SK-N-SH (cell line): ENCODE results near the gene PCDHB8. TPM values are rescaled to one million over a fixed set of nuclear protein-coding genes. Genes with fewer than 3 reads are reported as not detected.
"Not testable (repeated sequence)": the region's sequence is repeated elsewhere in the genome, so short reads cannot be mapped to it uniquely, and the experiment has no call there.

Experiments
- CTCF ChIA-PET: fragments of 300-600, 350-600 bp; formaldehyde crosslinking; extraction: SDS; loops from one replicate; lab custom pipeline; 2021; lab: Yijun Ruan, JAX
- POLR2A ChIA-PET: fragments of 350-600 bp; sonication (Branson Sonifier 250); formaldehyde crosslinking; extraction: SDS; loops from one replicate; lab custom pipeline; 2020; ENCODE audit warnings: antibody characterized with exemption, inconsistent platforms; lab: Yijun Ruan, JAX
- DNase-seq: peaks from one replicate; pipeline ENCODE4 v3.0.0; 2012
- H2AFZ ChIP-seq: fragments of 200-600 bp; sonication (generic); 2 replicates; pipeline ENCODE4 v1.8.1; 2016; ENCODE audit warnings: antibody characterized with exemption, mild to moderate bottlenecking, low read depth
- H3F3A ChIP-seq: fragments of 200-600 bp; sonication (generic); replicated peaks from 2 replicates; pipeline ENCODE3; 2016; ENCODE audit warnings: antibody characterized with exemption, mild to moderate bottlenecking; ENCODE audit not compliant: insufficient read depth
- H3K27ac ChIP-seq, 2 experiments: fragments of 200-500 bp in 1 of 2; fragments of 200-600 bp in 1 of 2; sonication (Bioruptor generic) in 1 of 2; sonication (generic), shearing (Covaris generic) in 1 of 2; 2 replicates each; pipeline versions ENCODE4 v1.5.1 to v1.6.1; 2014 to 2016; ENCODE audit warnings: low read depth in 2 of 2, inconsistent platforms in 1 of 2, low read length in 1 of 2, mild to moderate bottlenecking in 1 of 2, mixed read lengths in 1 of 2
- H3K27me3 ChIP-seq: fragments of 200-600 bp; sonication (generic), shearing (Covaris generic); 2 replicates; pipeline ENCODE4 v1.6.1; 2016; ENCODE audit warnings: mixed run types; ENCODE audit not compliant: insufficient read depth
- H3K36me3 ChIP-seq, 2 experiments: fragments of 200-500 bp in 1 of 2; fragments of 200-600 bp in 1 of 2; sonication (Bioruptor generic) in 1 of 2; sonication (generic) in 1 of 2; replicated peaks in 1 of 2; 2 replicates each; pipeline versions ENCODE3 to v1.5.1; 2014 to 2016; ENCODE audit warnings: low read length in 1 of 2, mild to moderate bottlenecking in 1 of 2; ENCODE audit not compliant: insufficient read depth in 2 of 2, control insufficient read depth in 1 of 2
- H3K4me1 ChIP-seq, 2 experiments: fragments of 200-500 bp in 1 of 2; fragments of 200-600 bp in 1 of 2; sonication (Bioruptor generic) in 1 of 2; sonication (generic), shearing (Covaris generic) in 1 of 2; 2 replicates each; pipeline versions ENCODE4 v1.5.1 to v1.6.1; 2014 to 2016; ENCODE audit warnings: low read depth in 1 of 2, low read length in 1 of 2, mixed run types in 1 of 2; ENCODE audit not compliant: insufficient read depth in 2 of 2, control insufficient read depth in 1 of 2
- H3K4me2 ChIP-seq: fragments of 200-600 bp; sonication (generic), shearing (Covaris generic); 2 replicates; pipeline ENCODE4 v1.6.1; 2017; ENCODE audit warnings: mixed run types
- H3K4me3 ChIP-seq, 2 experiments: fragments of 200-500 bp in 1 of 2; fragments of 200-600 bp in 1 of 2; sonication (Bioruptor generic) in 1 of 2; sonication (generic), shearing (Covaris generic) in 1 of 2; 2 replicates each; pipeline versions ENCODE4 v1.5.1 to v1.8.1; 2014 to 2016; ENCODE audit warnings: low read depth in 2 of 2, inconsistent platforms in 1 of 2, low read length in 1 of 2, mild to moderate bottlenecking in 1 of 2, mixed read lengths in 1 of 2, moderate library complexity in 1 of 2
- H3K79me2 ChIP-seq: fragments of 200-600 bp; sonication (generic); 2 replicates; pipeline ENCODE4 v1.8.1; 2017; ENCODE audit warnings: mild to moderate bottlenecking; ENCODE audit not compliant: insufficient read depth
- H3K9ac ChIP-seq: fragments of 200-600 bp; sonication (generic); 2 replicates; pipeline ENCODE4 v1.6.1; 2017; ENCODE audit warnings: mixed run types
- H3K9me2 ChIP-seq: fragments of 200-600 bp; sonication (generic); 2 replicates; pipeline ENCODE4 v1.6.1; 2017; ENCODE audit warnings: mixed run types
- H3K9me3 ChIP-seq: fragments of 200-600 bp; sonication (generic); 2 replicates; pipeline ENCODE4 v1.6.1; 2017; ENCODE audit warnings: mixed run types, mild to moderate bottlenecking, moderate library complexity
- H4K20me1 ChIP-seq: fragments of 200-600 bp; sonication (generic); 2 replicates; pipeline ENCODE4 v1.6.1; 2017; ENCODE audit warnings: mild to moderate bottlenecking, mixed run types; ENCODE audit not compliant: insufficient read depth
- CHD2 ChIP-seq: fragments of 150-350 bp; IDR thresholded peaks from 2 replicates; pipeline ENCODE4 v1.6.1; 2018; ENCODE audit warnings: low read length; ENCODE audit not compliant: partially characterized antibody
- CTCF ChIP-seq: fragments of 200-600 bp; sonication (generic); IDR thresholded peaks from 2 replicates; pipeline ENCODE4 v1.6.1; 2017; ENCODE audit warnings: antibody characterized with exemption, mild to moderate bottlenecking, moderate library complexity
- ELF1 ChIP-seq: IDR thresholded peaks from 2 replicates; pipeline ENCODE4 v1.4.0; 2012
- JUND ChIP-seq: IDR thresholded peaks from 2 replicates; pipeline ENCODE4 v1.4.0; 2012
- MEF2A ChIP-seq: IDR thresholded peaks from 2 replicates; pipeline ENCODE4 v1.4.0; 2012; ENCODE audit warnings: low read depth, borderline replicate concordance
- MXI1 ChIP-seq: IDR thresholded peaks from 2 replicates; pipeline ENCODE4 v1.6.1; 2012; ENCODE audit warnings: mild to moderate bottlenecking, low read depth, low read length, improper control_type of control experiment
- NFIC ChIP-seq: IDR thresholded peaks from 2 replicates; pipeline ENCODE4 v1.4.0; 2012; ENCODE audit warnings: borderline replicate concordance
- NRF1 ChIP-seq: IDR thresholded peaks from 2 replicates; pipeline ENCODE4 v1.6.1; 2012; ENCODE audit warnings: low read depth, mild to moderate bottlenecking, low read length
- RAD21 ChIP-seq: IDR thresholded peaks from 2 replicates; pipeline ENCODE4 v1.6.1; 2012; ENCODE audit warnings: mild to moderate bottlenecking, low read length
- RCOR1 ChIP-seq: fragments of 150-350 bp; IDR thresholded peaks from 2 replicates; pipeline ENCODE4 v1.6.1; 2017; ENCODE audit warnings: antibody characterized with exemption, low read length
- SMC3 ChIP-seq: IDR thresholded peaks from 2 replicates; pipeline ENCODE4 v1.6.1; 2012; ENCODE audit warnings: low read depth, low read length, improper control_type of control experiment
- USF1 ChIP-seq: IDR thresholded peaks from 2 replicates; pipeline ENCODE4 v1.4.0; 2012; ENCODE audit warnings: low read depth, borderline replicate concordance
- YY1 ChIP-seq: IDR thresholded peaks from 2 replicates; pipeline ENCODE4 v1.4.0; 2012; ENCODE audit warnings: low read depth, mild to moderate bottlenecking
- WGBS: methylation state at CpG from one replicate; pipeline ENCODE4 v1.1.6; 2017; ENCODE audit warnings: low lambda C conversion rate; 5-methylcytosine and 5-hydroxymethylcytosine counted together
- polyA plus RNA-seq, 3 experiments: library from polyadenylated mRNA; depleted of rRNA; stranded (reverse); fragments of >200 nt; gene quantifications; 2 replicates each; pipeline ENCODE4 v1.2.3, GENCODE V29; 2012
- TF ChIP-seq, protein P1 (sequence below): IDR thresholded peaks from 2 replicates; pipeline ENCODE4 v1.4.0; 2012; ENCODE audit warnings: low read depth

The PCDHB8 gene
- polyA plus RNA-seq, 1 of the 3 experiments (the other 2 are of a cell fraction), result 3.0 TPM

- ChIA-PET CTCF (interaction anchor here (0.9 to 3.7 kb wide), 5 partner anchors 10 to 386 kb away, joined by 3 to 13 read pairs (median 4); partner anchors contain the start of genes PCDHA4, PCDHB14, PCDHB16 and PCDHB6), POLR2A (no interaction called here)
- H3K4me2 ChIP-seq, result peak within 1 kb of the TSS; percentile 26; the same call in 1 of the 2 replicates
- H3K9me2 ChIP-seq, result no peaks in the 10 kb centered on the region
- H2AFZ ChIP-seq, result peak within 1 kb of the TSS; percentile 58
- H3K9ac ChIP-seq, result no peak within 1 kb of the TSS
- no peaks in the 10 kb centered on the region for H3K36me3 ChIP-seq
- no peaks in the 10 kb centered on the region for H4K20me1 ChIP-seq
- no peaks in the 10 kb centered on the region for H3K79me2 ChIP-seq
- 39% methylated on average over 20 of the region's 20 CpGs for WGBS
- H3K4me3 ChIP-seq, result peak within 1 kb of the TSS; percentile 21 to 31
- no peaks in the 10 kb centered on the region for H3K27me3 ChIP-seq
- H3F3A ChIP-seq, result no peaks in the 10 kb centered on the region
- no peak within 1 kb of the TSS for H3K27ac ChIP-seq
- peak; percentile 49 for DNase-seq
- H3K4me1 ChIP-seq, result no peaks in the 10 kb centered on the region; a peak in 1 of 4 replicates
- TF ChIP-seq USF1 (no peak), RCOR1 (no peak), ELF1 (no peak), RAD21 (peak; percentile 53), CHD2 (no peak), MXI1 (no peak), NFIC (no peak), MEF2A (no peak), CTCF (peak; percentile 64), YY1 (peak; percentile 49; the same call in 1 of the 2 replicates), JUND (no peak), SMC3 (no peak), NRF1 (no peak)
- TF ChIP-seq, protein P1, sequence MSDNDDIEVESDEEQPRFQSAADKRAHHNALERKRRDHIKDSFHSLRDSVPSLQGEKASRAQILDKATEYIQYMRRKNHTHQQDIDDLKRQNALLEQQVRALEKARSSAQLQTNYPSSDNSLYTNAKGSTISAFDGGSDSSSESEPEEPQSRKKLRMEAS, result no peak
- H3K9me3 ChIP-seq, result no peaks in the 10 kb centered on the region; the same call in 1 of the 2 replicates
Measured at GRCh38 chr5:141172381-141173204, 5.0 kb upstream of the PCDHB8 start, which contains the start of gene PCDHB7. TSS of gene PCDHB7 (plus strand) at chr5:141172644. CDS start at chr5:141172836, 192 bp downstream.

DNA sequence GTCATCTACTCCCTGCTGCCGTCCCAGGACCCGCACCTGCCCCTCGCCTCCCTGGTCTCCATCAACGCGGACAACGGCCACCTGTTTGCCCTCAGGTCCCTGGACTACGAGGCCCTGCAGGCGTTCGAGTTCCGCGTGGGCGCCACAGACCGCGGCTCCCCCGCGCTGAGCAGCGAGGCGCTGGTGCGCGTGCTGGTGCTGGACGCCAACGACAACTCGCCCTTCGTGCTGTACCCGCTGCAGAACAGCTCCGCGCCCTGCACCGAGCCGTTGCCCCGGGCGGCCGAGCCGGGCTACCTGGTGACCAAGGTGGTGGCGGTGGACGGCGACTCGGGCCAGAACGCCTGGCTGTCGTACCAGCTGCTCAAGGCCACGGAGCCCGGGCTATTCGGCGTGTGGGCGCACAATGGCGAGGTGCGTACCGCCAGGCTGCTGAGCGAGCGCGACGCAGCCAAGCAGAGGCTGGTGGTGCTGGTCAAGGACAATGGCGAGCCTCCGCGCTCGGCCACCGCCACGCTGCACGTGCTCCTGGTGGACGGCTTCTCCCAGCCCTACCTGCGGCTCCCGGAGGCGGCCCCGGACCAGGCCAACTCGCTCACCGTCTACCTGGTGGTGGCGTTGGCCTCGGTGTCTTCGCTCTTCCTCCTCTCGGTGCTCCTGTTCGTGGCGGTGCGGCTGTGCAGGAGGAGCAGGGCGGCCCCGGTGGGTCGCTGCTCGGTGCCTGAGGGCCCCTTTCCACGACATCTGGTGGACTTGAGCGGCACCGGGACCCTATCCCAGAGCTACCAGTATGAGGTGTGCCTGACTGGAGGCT, 3.1 kb upstream of the PCDHB8 start:
- H3K36me3 ChIP-seq, DNase-seq, H3K4me1 ChIP-seq, H4K20me1 ChIP-seq, H3K9me3 ChIP-seq, H3K9me2 ChIP-seq, H3K9ac ChIP-seq, H3K4me2 ChIP-seq, H3K27ac ChIP-seq, H3K4me3 ChIP-seq, H3K27me3 ChIP-seq, H3F3A ChIP-seq, H3K79me2 ChIP-seq, H2AFZ ChIP-seq, POLR2A ChIA-PET: not testable (repeated sequence)
- WGBS, result 63% methylated on average over 60 of the region's 79 CpGs
- CTCF ChIA-PET, result interaction anchor here (0.6 to 1.0 kb wide), 2 partner anchors 35 to 418 kb away, joined by 3 to 4 read pairs; no protein-coding TSS in a partner anchor
